Brain pericyte (primary cell): ENCODE measurements around the gene CAPN1.
"Not testable (repeated sequence)": the region's sequence is repeated elsewhere in the genome, so short reads cannot be mapped to it uniquely, and the experiment has no call there.

Experiments used
- DNase-seq: peaks from one replicate; pipeline ENCODE4 v3.0.0-alpha.2; 2012; ENCODE audit warnings: low read depth, low spot score

The CAPN1 gene

GRCh38 chr11:65217441-65218423 lies 36.0 kb downstream of the CAPN1 start:
- no peak for DNase-seq

DNA sequence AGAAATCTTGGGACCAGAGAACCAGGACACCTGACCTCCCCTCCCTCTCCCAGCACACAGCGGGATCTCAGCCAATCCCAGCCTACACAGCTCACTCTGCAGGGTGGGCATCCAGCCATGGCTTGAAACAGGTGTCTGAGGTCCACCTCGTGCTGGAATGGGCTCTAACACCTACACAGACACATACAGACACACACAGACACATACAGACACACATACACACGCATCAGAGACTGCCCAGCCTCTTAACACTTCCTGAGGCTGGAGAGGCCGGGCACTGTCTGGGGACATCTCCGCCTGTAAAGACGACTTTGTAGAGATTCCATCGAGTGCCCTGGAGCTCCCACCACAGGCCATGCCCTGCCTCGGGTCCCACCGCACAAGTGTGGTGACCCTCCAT lies 36.7 kb downstream of the CAPN1 start:
- DNase-seq: no peak

- no peak for DNase-seq
These were observed 38.1 kb downstream of the CAPN1 start for GRCh38 chr11:65219930-65220213.

GRCh38 chr11:65221026-65221425 lies 39.3 kb downstream of the CAPN1 start:
- no peak for DNase-seq

DNA sequence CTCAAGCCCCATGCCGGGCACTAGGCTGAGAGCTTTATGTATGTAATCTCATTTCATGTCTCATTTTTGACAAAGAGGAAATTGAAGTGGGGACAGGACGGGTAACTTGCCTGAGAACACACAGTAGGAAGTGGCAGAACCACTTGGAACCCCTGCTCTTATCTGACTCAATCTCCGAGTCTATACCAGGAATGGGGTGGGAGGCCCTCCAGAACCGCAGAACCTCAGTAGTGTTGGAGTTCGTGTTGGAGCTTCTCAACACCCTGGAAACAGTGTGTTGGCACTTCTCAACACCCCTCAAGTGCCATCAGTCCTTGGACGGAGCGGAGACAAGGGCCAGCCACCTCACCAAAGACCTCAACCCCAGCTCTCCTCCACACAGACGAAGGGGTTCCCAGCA lies 41.3 kb downstream of the CAPN1 start:
- DNase-seq: no peak

DNA sequence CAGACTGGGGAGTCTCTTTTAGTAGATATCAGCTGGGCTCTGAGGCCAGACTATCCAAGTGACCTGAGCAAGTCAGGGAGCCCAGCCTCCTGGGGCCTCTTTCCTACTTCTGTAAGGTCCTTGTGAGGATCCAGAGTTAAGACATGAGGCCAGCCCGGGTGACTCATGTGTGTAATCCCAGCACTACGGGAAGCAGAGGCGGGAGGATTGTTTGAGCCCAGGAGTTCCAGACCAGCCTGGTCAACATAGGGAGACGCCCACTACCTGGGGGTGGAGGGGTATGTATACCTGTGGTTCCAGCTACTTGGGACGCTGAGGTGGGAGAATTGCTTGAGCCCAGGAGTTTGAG lies 43.2 kb downstream of the CAPN1 start:
- DNase-seq: no peak

GRCh38 chr11:65225279-65226102 lies 43.8 kb downstream of the CAPN1 start:
- DNase-seq: no peak

- no peak for DNase-seq
These were observed 44.3 kb downstream of the CAPN1 start for GRCh38 chr11:65226103-65226442.

DNA sequence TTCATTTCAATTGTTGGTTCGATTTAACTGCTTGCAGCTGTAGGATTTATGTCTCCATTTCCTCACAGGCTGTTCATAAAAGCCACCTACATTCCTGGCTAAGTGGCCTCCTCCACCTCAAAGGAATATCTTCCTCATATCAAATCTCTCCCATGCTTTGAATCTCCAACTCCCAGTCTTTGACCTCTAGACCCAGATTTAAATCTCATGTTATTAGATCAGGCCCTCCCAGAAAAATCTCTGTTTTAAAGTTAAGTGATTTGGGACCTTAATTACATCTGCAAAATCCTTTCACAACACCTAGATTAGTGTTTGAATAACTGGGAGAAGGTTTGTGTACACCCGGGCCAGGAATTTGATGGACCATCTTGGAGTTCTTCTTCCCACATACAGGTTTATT lies 46.2 kb downstream of the CAPN1 start:
- DNase-seq: no peak

DNA sequence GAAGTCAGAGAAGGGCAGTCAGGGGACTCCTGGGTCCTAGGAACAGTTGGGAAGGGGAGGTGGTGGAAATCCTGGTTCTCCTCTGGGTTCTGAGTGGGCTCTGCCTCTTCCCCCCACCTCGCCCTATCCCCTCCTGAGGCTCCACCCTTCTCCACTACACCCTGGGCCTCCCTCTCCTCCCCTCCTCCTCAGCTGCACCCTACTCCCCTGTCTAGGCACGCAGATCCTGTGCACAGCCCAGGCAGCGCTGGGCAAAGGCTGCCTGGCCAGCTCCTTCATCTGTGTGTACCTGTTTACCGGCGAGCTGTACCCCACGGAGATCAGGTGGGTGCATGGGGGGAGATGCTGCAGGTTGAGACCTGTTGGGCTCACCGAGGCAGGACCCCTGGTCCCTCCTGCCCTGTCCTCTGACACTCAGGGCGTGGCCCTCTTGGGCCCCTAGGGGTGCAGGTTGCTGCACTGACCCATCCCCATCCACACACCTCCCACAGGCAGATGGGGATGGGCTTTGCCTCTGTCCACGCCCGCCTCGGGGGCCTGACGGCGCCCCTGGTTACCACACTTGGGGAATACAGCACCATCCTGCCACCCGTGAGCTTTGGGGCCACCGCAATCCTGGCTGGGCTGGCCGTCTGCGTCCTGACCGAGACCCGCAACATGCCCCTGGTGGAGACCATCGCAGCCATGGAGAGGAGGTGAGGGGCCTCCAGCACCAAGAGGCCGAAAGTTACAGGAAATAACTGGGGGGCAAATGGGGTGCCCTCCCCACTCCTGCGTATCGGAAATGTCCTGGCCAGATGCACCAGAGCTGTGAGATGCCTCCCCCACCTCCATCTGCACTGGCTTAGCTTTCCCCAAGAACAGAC lies 54.7 kb downstream of the CAPN1 start:
- no peak for DNase-seq

DNA sequence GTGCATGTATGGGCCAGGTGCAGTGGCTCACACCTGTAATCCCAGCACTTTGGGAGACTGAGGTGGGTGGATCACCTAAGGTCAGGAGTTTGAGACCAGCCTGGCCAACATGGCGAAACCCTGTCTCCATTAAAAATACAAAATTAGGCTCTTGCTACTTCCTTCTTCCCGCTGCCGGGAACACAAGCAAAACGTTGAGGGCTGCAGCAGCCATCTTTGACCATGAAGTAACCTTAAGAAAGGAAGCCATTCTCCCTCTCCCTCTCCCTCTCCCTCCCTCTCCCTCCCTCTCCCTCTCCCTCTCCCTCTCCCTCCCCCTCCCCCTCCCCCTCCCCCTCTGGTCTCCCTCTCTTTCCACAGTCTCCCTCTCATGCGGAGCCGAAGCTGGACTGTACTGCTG lies 56.6 kb downstream of the CAPN1 start:
- DNase-seq: not testable (repeated sequence)

- no peak for DNase-seq
These were observed 59.4 kb downstream of the CAPN1 start for GRCh38 chr11:65241134-65241533.

DNA sequence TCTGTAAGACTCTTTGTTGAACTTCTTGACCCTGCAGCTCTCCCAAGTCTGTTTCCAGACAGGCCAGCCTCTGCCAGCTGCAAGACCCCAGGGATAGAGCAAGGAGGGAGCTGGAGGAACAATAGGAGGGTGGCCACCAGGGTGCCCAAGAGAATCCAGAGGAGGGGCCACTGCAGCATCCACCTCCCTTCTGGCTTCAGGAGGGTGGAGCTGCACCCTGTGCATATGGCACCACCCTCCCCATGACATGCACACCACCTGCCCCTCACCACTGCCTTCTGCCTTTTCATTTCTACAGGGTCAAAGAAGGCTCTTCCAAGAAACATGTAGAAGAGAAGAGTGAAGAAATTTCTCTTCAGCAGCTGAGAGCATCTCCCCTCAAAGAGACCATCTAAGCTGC lies 60.0 kb downstream of the CAPN1 start:
- DNase-seq: no peak

DNA sequence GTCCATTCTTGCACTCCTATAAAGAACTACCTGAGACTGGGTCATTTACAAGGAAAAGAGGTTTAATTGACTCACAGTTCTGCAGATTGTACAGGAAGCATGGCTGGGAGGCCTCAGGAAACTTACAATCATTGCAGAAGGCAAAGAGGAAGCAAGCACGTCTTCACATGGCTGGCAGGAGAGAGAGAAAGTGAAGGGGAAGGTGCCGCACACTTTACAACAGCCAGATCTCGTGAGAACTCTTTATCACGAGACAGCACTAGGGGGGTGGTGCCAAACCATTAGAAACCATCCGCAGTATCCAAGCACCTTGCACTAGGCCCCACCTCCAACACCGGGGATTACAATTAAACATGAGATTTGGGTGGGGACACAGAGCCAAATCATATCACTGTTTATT lies 60.7 kb downstream of the CAPN1 start:
- DNase-seq: no peak

GRCh38 chr11:65243797-65244196 lies 62.1 kb downstream of the CAPN1 start:
- no peak for DNase-seq

DNA sequence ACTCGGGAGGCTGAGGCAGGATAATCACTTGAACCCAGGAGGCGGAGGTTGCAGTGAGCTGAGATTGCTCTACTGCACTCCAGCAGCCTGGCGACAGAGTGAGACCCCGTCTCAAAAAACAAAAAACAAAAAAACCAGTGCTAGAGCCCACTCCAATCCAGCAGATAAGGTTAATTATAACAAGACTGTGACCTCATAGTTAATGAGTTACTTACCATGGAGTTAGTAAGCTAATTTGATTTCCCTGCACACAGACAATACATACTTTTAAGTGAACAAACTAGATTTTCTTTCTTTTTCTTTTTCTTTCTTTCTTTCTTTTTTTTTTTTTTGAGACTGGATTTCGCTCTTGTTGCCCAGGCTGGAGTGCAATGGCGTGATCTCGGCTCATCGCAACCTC lies 63.3 kb downstream of the CAPN1 start:
- DNase-seq: not testable (repeated sequence)

- no peak for DNase-seq
These were observed 64.8 kb downstream of the CAPN1 start for GRCh38 chr11:65246506-65246905.

DNA sequence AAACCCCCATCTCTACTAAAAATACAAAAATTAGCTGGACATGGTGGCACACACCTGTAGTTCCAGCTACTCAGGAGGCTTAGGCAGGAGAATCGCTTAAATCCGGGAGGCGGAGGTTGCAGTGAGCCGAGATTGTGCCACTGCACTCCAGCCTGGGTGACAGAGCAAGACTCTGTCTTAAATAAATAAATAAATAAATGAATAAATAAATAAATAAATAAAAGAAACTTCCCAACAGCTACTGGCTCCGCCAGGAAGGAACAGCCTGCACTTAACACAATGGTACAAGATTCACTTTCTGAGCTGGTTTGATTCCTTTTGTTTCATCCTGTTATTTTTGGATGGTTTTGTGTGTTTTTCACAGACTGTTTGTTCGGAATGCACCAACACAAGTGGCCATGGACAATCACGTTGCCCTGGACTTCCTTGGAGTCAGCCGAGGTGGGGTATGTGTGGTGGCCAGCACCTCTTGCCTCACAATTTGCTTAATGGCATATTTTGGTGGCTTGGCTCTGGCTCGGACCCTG lies 66.5 kb downstream of the CAPN1 start:
- not testable (repeated sequence) for DNase-seq

GRCh38 chr11:65251476-65251875 lies 69.7 kb downstream of the CAPN1 start:
- no peak for DNase-seq

- DNase-seq: no peak
These were observed 73.0 kb downstream of the CAPN1 start for GRCh38 chr11:65254724-65255123.

DNA sequence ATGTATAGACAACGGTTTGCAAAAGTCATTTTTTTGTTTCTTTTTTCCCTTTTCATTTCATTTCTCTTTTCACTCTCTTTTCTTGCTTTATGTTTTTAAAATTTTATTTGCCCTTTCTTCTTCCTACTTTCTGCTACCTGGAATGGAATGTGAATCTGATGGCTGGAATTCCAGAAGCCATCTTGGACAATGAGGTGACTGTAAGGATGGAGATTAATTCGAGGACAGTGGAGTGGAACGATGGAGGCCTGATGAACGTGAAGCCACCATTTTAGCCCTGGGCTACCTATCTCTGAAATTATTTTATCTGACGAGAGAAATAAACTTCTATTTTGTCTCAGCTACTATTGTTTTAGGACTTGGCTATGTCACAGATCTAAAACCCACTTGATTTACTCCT lies 77.3 kb downstream of the CAPN1 start:
- DNase-seq: no peak

DNA sequence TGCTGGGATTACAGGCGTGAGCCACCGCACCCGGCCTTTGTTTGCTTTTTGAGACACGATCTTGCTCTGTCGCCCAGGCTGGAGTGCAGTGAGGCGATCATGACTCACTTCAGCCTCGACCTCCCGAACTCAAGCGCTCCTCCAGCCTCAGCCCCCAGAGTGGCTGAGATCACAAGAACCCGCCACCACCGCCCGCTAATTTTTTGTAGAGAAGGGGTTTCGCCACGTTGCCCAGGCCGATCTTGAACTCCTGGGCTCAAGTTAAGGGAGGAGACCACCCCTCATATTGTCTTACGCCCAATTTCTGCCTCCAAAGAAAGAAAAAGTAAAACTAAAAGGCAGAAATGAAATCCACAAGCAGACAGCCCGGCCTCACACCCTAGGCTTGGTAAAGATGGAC lies 78.6 kb downstream of the CAPN1 start:
- DNase-seq: no peak
